Keratinocyte (primary cell): ENCODE results near the gene HELQ. TPM values are rescaled to one million over a fixed set of nuclear protein-coding genes. Genes with fewer than 3 reads are reported as not detected.

Source experiments
- DNase-seq: peaks from one replicate; pipeline ENCODE4 v3.0.0-alpha.2; 2011; ENCODE audit warnings: low read depth, missing footprints, low spot score
- FAIRE-seq: peaks from 2 replicates; lab custom pipeline; 2011; peaks lifted over from hg19 to GRCh38; lab: Jason Lieb, UNC
- H2AFZ ChIP-seq: 2 replicates; pipeline ENCODE4 v1.6.0; 2012; ENCODE audit warnings: low read length, control low read depth, inconsistent platforms; ENCODE audit not compliant: control insufficient read depth
- H3K27ac ChIP-seq: 2 replicates; pipeline ENCODE4 v1.5.1; 2011; ENCODE audit warnings: low read length; ENCODE audit not compliant: control insufficient read depth, insufficient read depth
- H3K27me3 ChIP-seq: 3 replicates; pipeline ENCODE4 v1.6.0; 2011; ENCODE audit warnings: low read length; ENCODE audit not compliant: control insufficient read depth, insufficient read depth; ENCODE audit errors: extremely low read depth
- H3K36me3 ChIP-seq, 2 experiments: 2 replicates in 1 of 2; 3 replicates in 1 of 2; pipeline ENCODE4 v1.5.1; 2011; ENCODE audit warnings: low read length in 2 of 2, mild to moderate bottlenecking in 1 of 2; ENCODE audit not compliant: control insufficient read depth in 2 of 2, insufficient read depth in 2 of 2; ENCODE audit errors: extremely low read depth in 1 of 2
- H3K4me1 ChIP-seq: 3 replicates; pipeline ENCODE4 v1.5.1; 2011; ENCODE audit warnings: low read length; ENCODE audit not compliant: control insufficient read depth, insufficient read depth; ENCODE audit errors: extremely low read depth
- H3K4me2 ChIP-seq: 3 replicates; pipeline ENCODE4 v1.6.0; 2011; ENCODE audit warnings: low read depth, low read length; ENCODE audit not compliant: control insufficient read depth, insufficient read depth; ENCODE audit errors: extremely low read depth
- H3K4me3 ChIP-seq, 3 experiments: fragments of 200-600 bp in 1 of 3; sonication (generic) in 1 of 3; 2 replicates in 2 of 3; 3 replicates in 1 of 3; pipeline ENCODE4 v1.5.1; 2011 to 2016; ENCODE audit warnings: low read length in 3 of 3, mild to moderate bottlenecking in 3 of 3, control low read depth in 2 of 3, inconsistent platforms in 1 of 3, low read depth in 1 of 3, mixed read lengths in 1 of 3, mixed run types in 1 of 3, moderate library complexity in 1 of 3; ENCODE audit not compliant: control insufficient read depth in 2 of 3, insufficient read depth in 2 of 3; ENCODE audit errors: extremely low read depth in 1 of 3
- H3K79me2 ChIP-seq: 2 replicates; pipeline ENCODE4 v1.6.0; 2012; ENCODE audit warnings: low read length; ENCODE audit not compliant: control insufficient read depth, insufficient read depth
- H3K9ac ChIP-seq: 3 replicates; pipeline ENCODE4 v1.6.0; 2011; ENCODE audit warnings: low read length; ENCODE audit not compliant: control insufficient read depth, insufficient read depth; ENCODE audit errors: extremely low read depth
- H3K9me1 ChIP-seq: 3 replicates; pipeline ENCODE4 v1.6.0; 2011; ENCODE audit warnings: low read length; ENCODE audit not compliant: control insufficient read depth, insufficient read depth; ENCODE audit errors: extremely low read depth
- H3K9me3 ChIP-seq: 2 replicates; pipeline ENCODE4 v1.5.1; 2012; ENCODE audit warnings: low read depth, low read length; ENCODE audit not compliant: control insufficient read depth
- H4K20me1 ChIP-seq: 3 replicates; pipeline ENCODE4 v1.6.0; 2011; ENCODE audit warnings: low read length; ENCODE audit not compliant: control insufficient read depth, insufficient read depth; ENCODE audit errors: extremely low read depth
- CTCF ChIP-seq, 3 experiments: IDR thresholded peaks in 1 of 3; conservative IDR thresholded peaks in 1 of 3; optimal IDR thresholded peaks in 1 of 3; 2 replicates in 2 of 3; 3 replicates in 1 of 3; pipeline versions ENCODE3 to v1.5.1; 2011; ENCODE audit warnings: low read length in 3 of 3, mild to moderate bottlenecking in 3 of 3, moderate library complexity in 2 of 3, control low read depth in 1 of 3, inconsistent platforms in 1 of 3; ENCODE audit not compliant: insufficient read depth in 2 of 3; ENCODE audit errors: extremely low read depth in 1 of 3
- EZH2 ChIP-seq: IDR thresholded peaks from one replicate; pipeline ENCODE4 v1.6.1; 2012; ENCODE audit warnings: inconsistent platforms, mild to moderate bottlenecking, low read length, moderate library complexity
- dilution Hi-C: fragments of 300-500 bp; cut with MboI; formaldehyde crosslinking; loops from one replicate; pipeline ENCODE4 v1.7.0; 2020; ENCODE audit warnings: low sequenced_read_pairs; ENCODE audit not compliant: extremely low pct_ligation_motif_present
- polyA plus RNA-seq, 5 experiments: library from polyadenylated mRNA; depleted of rRNA in 3 of 5; stranded (reverse) in 3 of 5; stranded (forward) in 1 of 5; unstranded in 1 of 5; fragments of >200 nt; gene quantifications; 1 replicate in 1 of 5; 2 replicates in 3 of 5; 3 replicates in 1 of 5; pipeline versions ENCODE4 v1.2.1 to v1.2.3, GENCODE V29; 2011 to 2012; ENCODE audit warnings: missing spikeins in 2 of 5, low read depth in 1 of 5, low replicate concordance in 1 of 5

Gene HELQ
- polyA plus RNA-seq, 1 donor (not counting 4 experiments of a cell fraction or from before 2014, with no cell fraction given): 10.5 TPM

- Histone ChIP-seq H3K9ac (no peak overlapping the region), H3K9me3 (no peaks in the 10 kb centered on the region), H4K20me1 (no peaks in the 10 kb centered on the region), H3K4me2 (no peak overlapping the region), H3K79me2 (no peaks in the 10 kb centered on the region), H3K9me1 (no peaks in the 10 kb centered on the region), H3K27me3 (no peaks in the 10 kb centered on the region), H3K27ac (no peak overlapping the region), H3K4me3 (no peak overlapping the region), H3K36me3 (no peaks in the 10 kb centered on the region), H3K4me1 (peaks cover 6% of the 10 kb centered on the region), H2AFZ (no peak overlapping the region)
- dilution Hi-C loops: no loop called here
- DNase-seq (no peak), FAIRE-seq (peak; percentile 32)
- TF ChIP-seq EZH2 (no peak), CTCF (optimal IDR thresholded peaks at IDR 0.05 in 1 of 3, IDR thresholded peaks at IDR 0.05 in 1 of 3, conservative IDR thresholded peaks at IDR 0.05 in 1 of 3; ENCODE audit: extremely low read depth in 1 of 3, insufficient read depth in 2 of 3, low read length in 3 of 3) (peak; percentile 73 to 87 (median 76))
These were observed 35.3 kb upstream of the HELQ start for GRCh38 chr4:83490876-83491450.

DNA sequence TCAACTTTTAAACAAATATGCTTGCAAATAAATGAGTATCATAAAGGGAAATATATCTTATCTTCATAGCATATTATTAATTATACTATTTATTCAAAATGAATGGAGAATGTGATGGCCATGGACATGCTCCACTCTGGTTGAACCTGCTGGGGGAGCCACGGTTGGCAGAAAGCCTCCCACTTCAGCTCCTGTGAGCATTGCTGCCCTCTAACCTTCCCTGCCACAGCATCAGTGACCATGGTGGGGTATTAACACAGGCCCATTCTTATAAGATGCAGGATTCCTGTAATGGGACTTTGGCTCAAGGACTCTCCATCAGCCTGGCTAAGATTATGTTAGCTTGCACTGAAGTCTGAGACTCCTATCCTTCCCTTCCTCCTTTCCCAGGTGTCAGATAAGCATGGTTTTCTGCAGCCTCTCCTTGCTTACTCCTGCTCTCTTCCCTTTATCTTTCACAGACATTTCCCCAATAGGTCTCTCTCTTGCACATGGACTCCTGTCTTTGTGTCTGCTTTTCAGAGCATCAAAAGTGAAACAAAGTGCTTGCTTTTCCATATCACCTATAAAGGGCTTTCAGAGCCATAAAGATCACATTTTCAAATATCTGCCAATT lies 34.2 kb upstream of the HELQ start:
- H3K27ac ChIP-seq: no peak overlapping the region
- FAIRE-seq (no peak), DNase-seq (no peak)
- dilution Hi-C loops: no loop called here
- no peaks in the 10 kb centered on the region for H4K20me1 ChIP-seq
- H3K4me3 ChIP-seq: no peak overlapping the region
- peak overlapping the region; percentile 4 for H2AFZ ChIP-seq
- no peaks in the 10 kb centered on the region for H3K9me1 ChIP-seq
- H3K4me2 ChIP-seq: no peak overlapping the region
- H3K9me3 ChIP-seq: no peaks in the 10 kb centered on the region
- H3K27me3 ChIP-seq: no peaks in the 10 kb centered on the region
- peaks cover 11% of the 10 kb centered on the region for H3K4me1 ChIP-seq
- no peak overlapping the region for H3K9ac ChIP-seq
- H3K36me3 ChIP-seq: no peaks in the 10 kb centered on the region
- no peaks in the 10 kb centered on the region for H3K79me2 ChIP-seq
- TF ChIP-seq EZH2 (no peak), CTCF (optimal IDR thresholded peaks at IDR 0.05 in 1 of 3, IDR thresholded peaks at IDR 0.05 in 1 of 3, conservative IDR thresholded peaks at IDR 0.05 in 1 of 3; ENCODE audit: extremely low read depth in 1 of 3, insufficient read depth in 2 of 3, low read length in 3 of 3) (peak in 1 of 3 experiments; percentile 7)
